Trophoblast cell (in vitro differentiated cells and primary cell): ENCODE measurements around the gene UBQLN1.

Source experiments
- DNase-seq, 2 donors: peaks; one replicate each; pipeline ENCODE4 v3.0.0-alpha.2; 2016
- H2AFZ ChIP-seq: 2 replicates; pipeline ENCODE4 v1.6.1; 2013; ENCODE audit warnings: low read length, moderate library complexity, mild to moderate bottlenecking; ENCODE audit not compliant: insufficient read depth, poor library complexity
- H2AK5ac ChIP-seq: 2 replicates; pipeline ENCODE4 v1.6.1; 2013; ENCODE audit warnings: mild to moderate bottlenecking, low read length
- H2BK120ac ChIP-seq: 2 replicates; pipeline ENCODE4 v1.6.1; 2013; ENCODE audit warnings: low read length, mild to moderate bottlenecking, moderate library complexity; ENCODE audit not compliant: insufficient read depth, poor library complexity
- H2BK12ac ChIP-seq: 2 replicates; pipeline ENCODE4 v1.6.1; 2013; ENCODE audit warnings: mild to moderate bottlenecking, low read length, moderate library complexity
- H2BK5ac ChIP-seq: 2 replicates; pipeline ENCODE4 v1.6.1; 2013; ENCODE audit warnings: low read length, low read depth, moderate library complexity, mild to moderate bottlenecking; ENCODE audit not compliant: poor library complexity
- H3K14ac ChIP-seq: 2 replicates; pipeline ENCODE4 v1.6.1; 2013; ENCODE audit warnings: mild to moderate bottlenecking, low read length
- H3K18ac ChIP-seq: 2 replicates; pipeline ENCODE4 v1.6.1; 2013; ENCODE audit warnings: mild to moderate bottlenecking, low read length
- H3K23ac ChIP-seq: 2 replicates; pipeline ENCODE4 v1.6.1; 2013; ENCODE audit warnings: low read length
- H3K27ac ChIP-seq: 2 replicates; pipeline ENCODE4 v1.5.1; 2013; ENCODE audit warnings: low read depth, mild to moderate bottlenecking, inconsistent platforms, low read length, moderate library complexity
- H3K27me3 ChIP-seq: 2 replicates; pipeline ENCODE4 v1.6.1; 2013; ENCODE audit warnings: inconsistent platforms, mild to moderate bottlenecking, low read length, moderate library complexity; ENCODE audit not compliant: insufficient read depth
- H3K36me3 ChIP-seq, 2 experiments: 1 replicate in 1 of 2; 2 replicates in 1 of 2; pipeline ENCODE4 v1.6.1; 2013; ENCODE audit warnings: low read length in 2 of 2, mild to moderate bottlenecking in 2 of 2, moderate library complexity in 1 of 2; ENCODE audit not compliant: insufficient read depth in 2 of 2, control insufficient read depth in 1 of 2
- H3K4ac ChIP-seq: 2 replicates; pipeline ENCODE4 v1.6.1; 2013; ENCODE audit warnings: low read depth, mild to moderate bottlenecking, low read length, moderate library complexity
- H3K4me1 ChIP-seq, 2 experiments: 1 replicate in 1 of 2; 2 replicates in 1 of 2; pipeline ENCODE4 v1.6.1; 2013; ENCODE audit warnings: low read length in 2 of 2, mild to moderate bottlenecking in 2 of 2, moderate library complexity in 1 of 2; ENCODE audit not compliant: insufficient read depth in 2 of 2, control insufficient read depth in 1 of 2
- H3K4me2 ChIP-seq: 2 replicates; pipeline ENCODE4 v1.6.1; 2013; ENCODE audit warnings: inconsistent platforms, mild to moderate bottlenecking, low read length, moderate library complexity
- H3K4me3 ChIP-seq: 2 replicates; pipeline ENCODE4 v1.5.1; 2013; ENCODE audit warnings: mild to moderate bottlenecking, low read depth, low read length, inconsistent platforms
- H3K79me1 ChIP-seq: one replicate; pipeline ENCODE4 v1.6.1; 2013; ENCODE audit warnings: low read length
- H3K79me2 ChIP-seq: 2 replicates; pipeline ENCODE4 v1.6.1; 2013; ENCODE audit warnings: low read length, mild to moderate bottlenecking; ENCODE audit not compliant: control insufficient read depth, insufficient read depth, poor library complexity
- H3K9ac ChIP-seq: 2 replicates; pipeline ENCODE4 v1.6.1; 2013; ENCODE audit warnings: mild to moderate bottlenecking, low read length
- H3K9me3 ChIP-seq: 2 replicates; pipeline ENCODE4 v1.6.1; 2013; ENCODE audit warnings: low read depth, mild to moderate bottlenecking, control low read depth, inconsistent platforms, low read length; ENCODE audit not compliant: insufficient read depth
- H4K12ac ChIP-seq: 2 replicates; pipeline ENCODE4 v1.6.1; 2013; ENCODE audit warnings: low read depth, mild to moderate bottlenecking, low read length, moderate library complexity
- H4K8ac ChIP-seq: 2 replicates; pipeline ENCODE4 v1.6.1; 2013; ENCODE audit warnings: low read depth, mild to moderate bottlenecking, low read length, moderate library complexity
- H4K91ac ChIP-seq: one replicate; pipeline ENCODE4 v1.6.1; 2013; ENCODE audit warnings: low read depth, mild to moderate bottlenecking, low read length, moderate library complexity
- WGBS: extraction: QIAGEN DNeasy Blood & Tissue Kit; methylation state at CpG from one replicate; pipeline ENCODE4 v1.1.7; 2013; ENCODE audit warnings: missing lambda C conversion rate; ENCODE audit not compliant: insufficient read length, insufficient coverage; ENCODE audit errors: extremely low coverage; 5-methylcytosine and 5-hydroxymethylcytosine counted together

The UBQLN1 gene

DNA sequence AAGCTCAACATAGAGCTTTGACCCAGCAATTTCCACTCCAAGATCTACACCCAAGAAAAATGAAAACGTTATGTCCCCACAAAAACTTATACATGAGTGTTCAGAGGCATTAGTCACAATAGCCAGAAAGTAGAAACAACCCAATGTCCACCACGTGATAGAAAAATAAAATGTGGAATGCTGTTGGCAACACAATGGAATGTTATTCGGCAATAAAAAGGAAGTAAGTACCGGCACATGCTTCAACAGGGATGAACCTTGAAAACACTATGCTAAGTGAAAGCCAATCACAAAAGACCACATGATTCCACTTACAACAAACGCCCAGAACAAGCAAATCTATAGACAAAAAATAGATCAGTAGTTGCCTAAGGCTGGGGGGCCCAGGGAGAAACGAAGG lies 6.0 kb downstream of the UBQLN1 start:
- no CpG with 5 or more reads among the region's 6 CpGs for WGBS
- Histone ChIP-seq H3K79me2 (peaks cover 21% of the 10 kb centered on the region), H2BK5ac (no peak overlapping the region), H3K79me1 (peaks cover under 1% of the 10 kb centered on the region), H3K27ac (no peak overlapping the region), H3K4me2 (no peak overlapping the region), H2BK12ac (no peak overlapping the region), H3K23ac (no peak overlapping the region), H3K9me3 (no peaks in the 10 kb centered on the region), H2AK5ac (no peak overlapping the region), H4K91ac (no peak overlapping the region), H3K27me3 (no peaks in the 10 kb centered on the region), H2BK120ac (no peak overlapping the region), H3K9ac (no peak overlapping the region), H3K14ac (no peak overlapping the region), H3K4me1 (no peaks in the 10 kb centered on the region), H3K18ac (no peak overlapping the region), H4K12ac (no peak overlapping the region), H3K36me3 (peaks cover 0 to 3% of the 10 kb centered on the region in 2 experiments), H3K4ac (peak overlapping the region; percentile 90), H4K8ac (no peak overlapping the region), H3K4me3 (no peak overlapping the region), H2AFZ (no peak overlapping the region)
- no peak for DNase-seq

DNA sequence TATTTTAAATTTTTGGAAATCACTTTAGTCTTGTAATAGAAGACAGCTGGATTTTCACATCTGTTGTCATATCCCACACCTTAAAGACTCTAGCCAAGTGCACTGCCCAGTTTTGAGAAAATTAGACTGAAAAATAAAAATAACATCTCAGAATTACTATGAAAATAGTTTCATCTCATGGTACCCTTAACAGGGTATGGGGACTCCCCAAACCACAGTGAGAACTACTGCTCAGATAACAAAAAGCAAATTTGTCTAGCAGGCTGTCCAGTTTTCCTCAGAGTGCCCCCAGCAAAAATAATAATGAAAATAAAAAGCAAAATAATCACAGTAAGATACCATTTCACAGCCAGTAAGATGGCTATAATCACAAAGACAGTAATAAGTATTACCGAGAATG lies 6.5 kb downstream of the UBQLN1 start:
- no peak overlapping the region for H2AFZ ChIP-seq
- H3K9ac ChIP-seq, result no peak overlapping the region
- H3K4ac ChIP-seq, result no peak overlapping the region
- no CpG with 5 or more reads among the region's 1 CpG for WGBS
- no peaks in the 10 kb centered on the region for H3K27me3 ChIP-seq
- no peak overlapping the region for H2BK5ac ChIP-seq
- no peak overlapping the region for H2BK12ac ChIP-seq
- no peak overlapping the region for H3K18ac ChIP-seq
- H2AK5ac ChIP-seq, result no peak overlapping the region
- H2BK120ac ChIP-seq, result no peak overlapping the region
- no peak overlapping the region for H4K12ac ChIP-seq
- H4K8ac ChIP-seq, result no peak overlapping the region
- H3K36me3 ChIP-seq, result peaks cover 0 to 3% of the 10 kb centered on the region in 2 experiments
- no peak overlapping the region for H3K27ac ChIP-seq
- H3K4me2 ChIP-seq, result no peak overlapping the region
- no peak overlapping the region for H4K91ac ChIP-seq
- no peaks in the 10 kb centered on the region for H3K9me3 ChIP-seq
- no peak overlapping the region for H3K14ac ChIP-seq
- no peak for DNase-seq
- no peak overlapping the region for H3K4me3 ChIP-seq
- H3K4me1 ChIP-seq, result no peaks in the 10 kb centered on the region
- no peak overlapping the region for H3K23ac ChIP-seq
- no peaks in the 10 kb centered on the region for H3K79me1 ChIP-seq
- peaks cover 22% of the 10 kb centered on the region for H3K79me2 ChIP-seq

- H2AK5ac ChIP-seq, result no peak overlapping the region
- no peak overlapping the region for H4K91ac ChIP-seq
- no peak for DNase-seq
- WGBS, result no CpG with 5 or more reads among the region's 3 CpGs
- no peak overlapping the region for H3K4me3 ChIP-seq
- H2BK5ac ChIP-seq, result no peak overlapping the region
- no peak overlapping the region for H3K27ac ChIP-seq
- H3K79me1 ChIP-seq, result no peaks in the 10 kb centered on the region
- peaks cover 0 to 3% of the 10 kb centered on the region in 2 experiments for H3K36me3 ChIP-seq
- no peak overlapping the region for H3K14ac ChIP-seq
- no peaks in the 10 kb centered on the region for H3K9me3 ChIP-seq
- no peak overlapping the region for H2BK120ac ChIP-seq
- no peak overlapping the region for H4K8ac ChIP-seq
- H3K9ac ChIP-seq, result no peak overlapping the region
- H3K4me2 ChIP-seq, result no peak overlapping the region
- H3K23ac ChIP-seq, result no peak overlapping the region
- H3K4me1 ChIP-seq, result no peaks in the 10 kb centered on the region
- no peak overlapping the region for H2AFZ ChIP-seq
- H2BK12ac ChIP-seq, result no peak overlapping the region
- peaks cover 22% of the 10 kb centered on the region for H3K79me2 ChIP-seq
- no peak overlapping the region for H3K18ac ChIP-seq
- no peaks in the 10 kb centered on the region for H3K27me3 ChIP-seq
- no peak overlapping the region for H4K12ac ChIP-seq
- peak overlapping the region; percentile 97 for H3K4ac ChIP-seq
These were observed 8.1 kb downstream of the UBQLN1 start for GRCh38 chr9:83699615-83700014.

GRCh38 chr9:83698976-83699585 lies 8.7 kb downstream of the UBQLN1 start:
- Histone ChIP-seq H3K4me3 (no peak overlapping the region), H2BK12ac (no peak overlapping the region), H3K4me2 (no peak overlapping the region), H2AFZ (no peak overlapping the region), H3K9me3 (no peaks in the 10 kb centered on the region), H3K9ac (no peak overlapping the region), H3K4me1 (no peaks in the 10 kb centered on the region), H4K91ac (no peak overlapping the region), H4K12ac (no peak overlapping the region), H3K23ac (no peak overlapping the region), H2AK5ac (no peak overlapping the region), H2BK120ac (no peak overlapping the region), H3K27me3 (no peaks in the 10 kb centered on the region), H3K14ac (no peak overlapping the region), H3K79me1 (no peaks in the 10 kb centered on the region), H3K36me3 (peaks cover 0 to 3% of the 10 kb centered on the region in 2 experiments), H3K27ac (no peak overlapping the region), H3K79me2 (peaks cover 19% of the 10 kb centered on the region), H4K8ac (no peak overlapping the region), H3K18ac (no peak overlapping the region), H2BK5ac (no peak overlapping the region), H3K4ac (peak overlapping the region; percentile 97)
- DNase-seq, result no peak
- no CpG with 5 or more reads among the region's 4 CpGs for WGBS
